WI38 (cell line): ENCODE results near the gene SMIM33.

Source experiments
- H3K4me3 ChIP-seq: 2 replicates; pipeline ENCODE4 v1.5.1; 2011; ENCODE audit warnings: low read depth, mild to moderate bottlenecking, control low read depth, low read length
- CTCF ChIP-seq: IDR thresholded peaks from 2 replicates; pipeline ENCODE4 v1.5.1; 2012; ENCODE audit warnings: low read depth, mild to moderate bottlenecking, control low read depth, low read length

The SMIM33 gene

GRCh38 chr5:139481122-139481533 lies 10.3 kb downstream of the SMIM33 start:
- no peak for TF ChIP-seq CTCF
- peak overlapping the region; percentile 80 for H3K4me3 ChIP-seq

GRCh38 chr5:139481580-139482049 lies 10.8 kb downstream of the SMIM33 start:
- peak overlapping the region; percentile 80 for H3K4me3 ChIP-seq
- peak; percentile 32 for TF ChIP-seq CTCF

GRCh38 chr5:139482050-139482889 lies 11.5 kb downstream of the SMIM33 start, which contains the start of gene STING1:
STING1 (minus strand) TSS chr5:139482758; CDS start chr5:139481704, 1,054 bp downstream.
- no peak for TF ChIP-seq CTCF
- H3K4me3 ChIP-seq, result peak within 1 kb of the TSS; percentile 80

- H3K4me3 ChIP-seq, result peak overlapping the region; percentile 80
These were observed 12.0 kb downstream of the SMIM33 start for GRCh38 chr5:139482890-139483208.

GRCh38 chr5:139486201-139486600 lies 15.4 kb downstream of the SMIM33 start:
- H3K4me3 ChIP-seq, result no peak overlapping the region
- TF ChIP-seq CTCF, result no peak

- no peak for TF ChIP-seq CTCF
- no peak overlapping the region for H3K4me3 ChIP-seq
These were observed 17.5 kb downstream of the SMIM33 start for GRCh38 chr5:139488260-139488659.

GRCh38 chr5:139492700-139493192 lies 21.9 kb downstream of the SMIM33 start:
- TF ChIP-seq CTCF, result no peak
- peak overlapping the region; percentile 23; the same call in 1 of the 2 replicates for H3K4me3 ChIP-seq
